CD4-positive, CD25-positive, alpha-beta regulatory T cell (primary cell): Measurements from ENCODE around the gene GPX1. TPM values are rescaled to one million over a fixed set of nuclear protein-coding genes. Genes with fewer than 3 reads are reported as not detected.
A peak's percentile ranks its signal among the peaks of the same experiment; 100 is the strongest.
"Not testable (repeated sequence)": the region's sequence is repeated elsewhere in the genome, so short reads cannot be mapped to it uniquely, and the experiment has no call there.

Experiments
- ATAC-seq, 2 donors: fragments of 150-1000 bp; cut with Tn5 transposase; one replicate each; pipeline ENCODE4 v1.10.0; 2021; ENCODE audit warnings: low read depth in 2 of 2, moderate number of reproducible peaks in 2 of 2, moderate library complexity in 1 of 2
- DNase-seq, 3 donors: peaks; one replicate each; pipeline versions ENCODE4 v3.0.0 to v3.0.0-alpha.2; 2012 to 2022; ENCODE audit warnings: mixed read lengths in 1 of 3
- H3K27ac ChIP-seq: one replicate; pipeline ENCODE4 v1.7.0; 2013; ENCODE audit warnings: mild to moderate bottlenecking, low read length; ENCODE audit not compliant: insufficient read depth, poor library complexity, severe bottlenecking
- H3K27me3 ChIP-seq: one replicate; pipeline ENCODE4 v1.7.0; 2013; ENCODE audit warnings: low read length; ENCODE audit not compliant: control insufficient read depth, insufficient read depth
- H3K36me3 ChIP-seq: one replicate; pipeline ENCODE4 v1.7.0; 2013; ENCODE audit warnings: mild to moderate bottlenecking, low read length, moderate library complexity; ENCODE audit not compliant: control insufficient read depth, insufficient read depth
- H3K4me1 ChIP-seq: 2 replicates; pipeline ENCODE4 v1.7.0; 2013; ENCODE audit warnings: mild to moderate bottlenecking, low read length; ENCODE audit not compliant: insufficient read depth, control insufficient read depth, poor library complexity, severe bottlenecking
- H3K4me3 ChIP-seq: one replicate; pipeline ENCODE4 v1.7.0; 2013; ENCODE audit warnings: low read depth, mild to moderate bottlenecking, low read length, moderate library complexity
- H3K9me3 ChIP-seq, 2 experiments: 1 replicate in 1 of 2; 2 replicates in 1 of 2; pipeline ENCODE4 v1.7.0; 2013; ENCODE audit warnings: low read length in 2 of 2, mild to moderate bottlenecking in 1 of 2, moderate library complexity in 1 of 2; ENCODE audit not compliant: control insufficient read depth in 2 of 2
- H3K27ac Mint-ChIP-seq, 3 donors: one replicate each; pipeline ENCODE4 v1.8.0; 2020 to 2022; ENCODE audit warnings: mild to moderate bottlenecking in 3 of 3, mixed read lengths in 3 of 3, moderate library complexity in 2 of 3
- H3K27me3 Mint-ChIP-seq: one replicate; pipeline ENCODE4 v1.8.0; 2022; ENCODE audit warnings: mild to moderate bottlenecking, mixed read lengths
- H3K36me3 Mint-ChIP-seq: one replicate; pipeline ENCODE4 v1.8.0; 2020; ENCODE audit warnings: mixed read lengths
- H3K4me1 Mint-ChIP-seq, 4 donors: one replicate each; pipeline ENCODE4 v1.8.0; 2020 to 2022; ENCODE audit warnings: mixed read lengths in 4 of 4, mild to moderate bottlenecking in 1 of 4
- H3K4me3 Mint-ChIP-seq, 4 donors: one replicate each; pipeline ENCODE4 v1.8.0; 2020 to 2022; ENCODE audit warnings: mild to moderate bottlenecking in 4 of 4, mixed read lengths in 4 of 4, moderate library complexity in 3 of 4
- H3K9me3 Mint-ChIP-seq, 7 donors: one replicate each; pipeline ENCODE4 v1.8.0; 2020 to 2022; ENCODE audit warnings: mixed read lengths in 7 of 7, mild to moderate bottlenecking in 3 of 7, moderate library complexity in 2 of 7
- polyA plus RNA-seq, 4 donors: library from polyadenylated mRNA; unstranded; fragments of 300-500 nt; fragmentation: Illumina TruSeq; gene quantifications; one replicate each; pipeline ENCODE4 v1.2.3, GENCODE V29; 2021
- total RNA-seq: library from RNA; stranded (reverse); gene quantifications from one replicate; pipeline ENCODE4 v1.2.3, GENCODE V29; 2022

GPX1 gene
- total and polyA plus RNA-seq, 5 donors from 2014 or later, result 74.1 to 304 (median 241) TPM

- H3K27me3 Mint-ChIP-seq, H3K27me3 ChIP-seq, H3K9me3 ChIP-seq, H3K9me3 Mint-ChIP-seq: not testable (repeated sequence)
- Mint-ChIP-seq H3K4me1 (peaks cover 0 to 36% (median 25%) of the 10 kb centered on the region in 4 donors), H3K27ac (peak overlapping the region; percentile 93 to 97 (median 95)), H3K4me3 (peak overlapping the region; percentile 89 to 97 (median 95)), H3K36me3 (peaks cover 16% of the 10 kb centered on the region)
- peaks cover 28% of the 10 kb centered on the region for H3K4me1 ChIP-seq
- H3K27ac ChIP-seq, result peak overlapping the region; percentile 83
- DNase-seq, result peak; percentile 38 to 55 (median 46)
- H3K4me3 ChIP-seq, result peak overlapping the region; percentile 82
- ATAC-seq, result peak; percentile 33 to 49
- peaks cover 26% of the 10 kb centered on the region for H3K36me3 ChIP-seq
Observed at GRCh38 chr3:49357443-49358216, 523 bp downstream of the GPX1 start.

GRCh38 chr3:49357095-49357442, 1.1 kb downstream of the GPX1 start:
- H3K9me3 ChIP-seq, result not testable (repeated sequence)

GRCh38 chr3:49352890-49353421, 5.2 kb downstream of the GPX1 start:
- Mint-ChIP-seq H3K9me3 (no peaks in the 10 kb centered on the region), H3K4me1 (peaks cover 9 to 46% (median 26%) of the 10 kb centered on the region in 4 donors), H3K36me3 (peaks cover 6% of the 10 kb centered on the region), H3K4me3 (peak overlapping the region in 2 of 4 donors; percentile 30 to 75), H3K27me3 (no peaks in the 10 kb centered on the region), H3K27ac (peak overlapping the region; percentile 24 to 75 (median 69))
- H3K4me1 ChIP-seq, result peaks cover 31% of the 10 kb centered on the region
- DNase-seq (no peak), ATAC-seq (no peak)
- H3K27me3 ChIP-seq, result no peaks in the 10 kb centered on the region
- peak overlapping the region; percentile 15 for H3K27ac ChIP-seq
- no peak overlapping the region for H3K4me3 ChIP-seq
- no peaks in the 10 kb centered on the region for H3K36me3 ChIP-seq
- H3K9me3 ChIP-seq, result no peaks in the 10 kb centered on the region

More at GRCh38 chr3:49357095-49357442, 1.1 kb downstream of the GPX1 start:
- DNase-seq (peak in 2 of 3 donors; percentile 3 to 33), ATAC-seq (peak; percentile 22 to 25)
- Mint-ChIP-seq H3K27ac (peak overlapping the region; percentile 93 to 97 (median 95)), H3K4me1 (peaks cover under 1 to 41% (median 27%) of the 10 kb centered on the region in 4 donors), H3K36me3 (peaks cover 12% of the 10 kb centered on the region), H3K4me3 (peak overlapping the region; percentile 89 to 97 (median 95))
- H3K27ac ChIP-seq, result peak overlapping the region; percentile 83
- not testable (repeated sequence) for H3K27me3 ChIP-seq, H3K9me3 Mint-ChIP-seq, H3K27me3 Mint-ChIP-seq
- H3K4me3 ChIP-seq, result peak overlapping the region; percentile 63
- peaks cover 34% of the 10 kb centered on the region for H3K4me1 ChIP-seq
- peaks cover 20% of the 10 kb centered on the region for H3K36me3 ChIP-seq

GRCh38 chr3:49352281-49352680, 5.9 kb downstream of the GPX1 start:
- H3K4me1 ChIP-seq, result peaks cover 26% of the 10 kb centered on the region
- Mint-ChIP-seq H3K36me3 (peaks cover 6% of the 10 kb centered on the region), H3K27me3 (no peaks in the 10 kb centered on the region), H3K27ac (peak overlapping the region in 1 of 3 donors; percentile 81), H3K4me3 (peak overlapping the region in 2 of 4 donors; percentile 54 to 72), H3K4me1 (peaks cover 9 to 42% (median 23%) of the 10 kb centered on the region in 4 donors), H3K9me3 (no peaks in the 10 kb centered on the region)
- H3K27ac ChIP-seq, result peak overlapping the region; percentile 60
- DNase-seq, result no peak
- ATAC-seq, result peak in 1 of 2 donors; percentile 2
- H3K36me3 ChIP-seq, result no peaks in the 10 kb centered on the region
- no peak overlapping the region for H3K4me3 ChIP-seq
- no peaks in the 10 kb centered on the region for H3K9me3 ChIP-seq
- H3K27me3 ChIP-seq, result no peaks in the 10 kb centered on the region

- H3K36me3 ChIP-seq, result no peaks in the 10 kb centered on the region
- H3K27me3 ChIP-seq, result no peaks in the 10 kb centered on the region
- H3K4me3 ChIP-seq, result peak overlapping the region; percentile 35
- H3K27ac ChIP-seq, result peak overlapping the region; percentile 60
- Mint-ChIP-seq H3K4me3 (peak overlapping the region in 2 of 4 donors; percentile 45 to 72), H3K27me3 (no peaks in the 10 kb centered on the region), H3K9me3 (no peaks in the 10 kb centered on the region), H3K27ac (peak overlapping the region; percentile 60 to 85 (median 81)), H3K4me1 (peaks cover 9 to 36% (median 22%) of the 10 kb centered on the region in 4 donors), H3K36me3 (peaks cover 5% of the 10 kb centered on the region)
- H3K4me1 ChIP-seq, result peaks cover 25% of the 10 kb centered on the region
- no peaks in the 10 kb centered on the region for H3K9me3 ChIP-seq
- ATAC-seq, result no peak
- peak in 1 of 3 donors; percentile 29 for DNase-seq
Observed at GRCh38 chr3:49351521-49352011, 6.6 kb downstream of the GPX1 start.

GRCh38 chr3:49349348-49350114, 8.6 kb downstream of the GPX1 start:
- Mint-ChIP-seq H3K4me1 (peaks cover 12 to 35% (median 22%) of the 10 kb centered on the region in 4 donors), H3K4me3 (no peak overlapping the region), H3K9me3 (no peaks in the 10 kb centered on the region), H3K27ac (no peak overlapping the region), H3K27me3 (no peaks in the 10 kb centered on the region), H3K36me3 (no peaks in the 10 kb centered on the region)
- no peak overlapping the region for H3K27ac ChIP-seq
- no peaks in the 10 kb centered on the region for H3K9me3 ChIP-seq
- DNase-seq (no peak), ATAC-seq (no peak)
- H3K4me1 ChIP-seq, result peaks cover 22% of the 10 kb centered on the region
- no peaks in the 10 kb centered on the region for H3K27me3 ChIP-seq
- no peak overlapping the region for H3K4me3 ChIP-seq
- H3K36me3 ChIP-seq, result no peaks in the 10 kb centered on the region

- H3K4me3 Mint-ChIP-seq, DNase-seq, H3K27ac ChIP-seq, H3K27ac Mint-ChIP-seq, H3K9me3 ChIP-seq, H3K27me3 ChIP-seq, H3K36me3 ChIP-seq, H3K27me3 Mint-ChIP-seq, H3K9me3 Mint-ChIP-seq, ATAC-seq, H3K4me3 ChIP-seq, H3K36me3 Mint-ChIP-seq: not testable (repeated sequence)
- peaks cover 22% of the 10 kb centered on the region for H3K4me1 ChIP-seq
- H3K4me1 Mint-ChIP-seq, result peaks cover 12 to 35% (median 21%) of the 10 kb centered on the region in 4 donors
Observed at GRCh38 chr3:49348361-49348760, 9.8 kb downstream of the GPX1 start.
